Measurements from ENCODE around the gene ACTG2. TPM values are rescaled to one million over a fixed set of nuclear protein-coding genes. Genes with fewer than 3 reads are reported as not detected.

The ACTG2 gene
- total and polyA plus RNA-seq, 10 donors = 0.60 to 17.6 (median 4.3) TPM

DNA sequence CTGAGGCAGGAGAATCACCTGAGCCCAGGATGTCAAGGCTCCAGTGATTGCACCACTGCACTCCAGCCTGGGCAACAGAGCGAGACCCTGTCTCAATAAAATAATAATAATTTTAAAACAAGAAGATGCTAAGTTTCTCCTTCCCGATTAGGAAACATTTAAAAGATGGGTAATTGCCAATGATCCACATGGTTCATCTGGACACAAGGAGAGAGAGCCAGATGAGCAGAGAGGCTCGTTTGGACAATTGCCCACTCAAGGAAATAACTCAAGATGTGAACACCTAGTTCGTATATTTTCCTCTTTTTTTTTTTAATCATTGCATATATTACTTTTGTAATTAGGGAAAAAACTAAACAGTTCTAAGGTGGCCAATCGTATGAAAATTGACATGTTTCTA lies 3.6 kb upstream of the ACTG2 start:
- no peaks in the 10 kb centered on the region for H3K36me3 ChIP-seq
- no peak overlapping the region for H3K4me3 ChIP-seq
- DNase-seq = no peak
- 71 to 86% (median 82%) methylated on average over 5 of the region's 5 CpGs for WGBS, 5 donors
- H3K27me3 ChIP-seq (replicated peaks in 1 of 7) = no peaks in the 10 kb centered on the region
- TF ChIP-seq POLR2A (IDR thresholded peaks at IDR 0.05) (no peak), POLR2AphosphoS5 (IDR thresholded peaks at IDR 0.05) (no peak)
- TF ChIP-seq, protein P1, sequence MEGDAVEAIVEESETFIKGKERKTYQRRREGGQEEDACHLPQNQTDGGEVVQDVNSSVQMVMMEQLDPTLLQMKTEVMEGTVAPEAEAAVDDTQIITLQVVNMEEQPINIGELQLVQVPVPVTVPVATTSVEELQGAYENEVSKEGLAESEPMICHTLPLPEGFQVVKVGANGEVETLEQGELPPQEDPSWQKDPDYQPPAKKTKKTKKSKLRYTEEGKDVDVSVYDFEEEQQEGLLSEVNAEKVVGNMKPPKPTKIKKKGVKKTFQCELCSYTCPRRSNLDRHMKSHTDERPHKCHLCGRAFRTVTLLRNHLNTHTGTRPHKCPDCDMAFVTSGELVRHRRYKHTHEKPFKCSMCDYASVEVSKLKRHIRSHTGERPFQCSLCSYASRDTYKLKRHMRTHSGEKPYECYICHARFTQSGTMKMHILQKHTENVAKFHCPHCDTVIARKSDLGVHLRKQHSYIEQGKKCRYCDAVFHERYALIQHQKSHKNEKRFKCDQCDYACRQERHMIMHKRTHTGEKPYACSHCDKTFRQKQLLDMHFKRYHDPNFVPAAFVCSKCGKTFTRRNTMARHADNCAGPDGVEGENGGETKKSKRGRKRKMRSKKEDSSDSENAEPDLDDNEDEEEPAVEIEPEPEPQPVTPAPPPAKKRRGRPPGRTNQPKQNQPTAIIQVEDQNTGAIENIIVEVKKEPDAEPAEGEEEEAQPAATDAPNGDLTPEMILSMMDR (IDR thresholded peaks at IDR 0.05 in 8 of 11, conservative IDR thresholded peaks at IDR 0.05 in 3 of 11) = no peak
- H3K27ac ChIP-seq = no peak overlapping the region
- intact Hi-C loops (cut with DNase I; ENCODE audit: low total_unique reads) = no loop called here
- no peaks in the 10 kb centered on the region for H3K4me1 ChIP-seq
- no peaks in the 10 kb centered on the region for H3K9me3 ChIP-seq

- WGBS, 5 donors = 82 to 89% (median 86%) methylated on average over 7 to 9 of the region's 9 CpGs
- TF ChIP-seq, protein P1 (IDR thresholded peaks at IDR 0.05 in 8 of 11, conservative IDR thresholded peaks at IDR 0.05 in 3 of 11) = no peak
- TF ChIP-seq POLR2A (IDR thresholded peaks at IDR 0.05) (no peak), POLR2AphosphoS5 (IDR thresholded peaks at IDR 0.05) (no peak)
- no peaks in the 10 kb centered on the region for H3K36me3 ChIP-seq
- no peak overlapping the region for H3K4me3 ChIP-seq
- no peaks in the 10 kb centered on the region for H3K9me3 ChIP-seq
- H3K4me1 ChIP-seq = no peaks in the 10 kb centered on the region
- no peak for DNase-seq
- H3K27me3 ChIP-seq (replicated peaks in 1 of 7) = no peaks in the 10 kb centered on the region
- no peak overlapping the region for H3K27ac ChIP-seq
- intact Hi-C loops (cut with DNase I; ENCODE audit: low total_unique reads) = no loop called here
Measured at GRCh38 chr2:73890301-73891092, 2.3 kb upstream of the ACTG2 start.

- WGBS, 5 donors = 74 to 98% (median 87%) methylated on average over 2 to 5 of the region's 5 CpGs
- no peak for TF ChIP-seq POLR2AphosphoS5 (IDR thresholded peaks at IDR 0.05)
- TF ChIP-seq POLR2A (IDR thresholded peaks at IDR 0.05) = no peak
- TF ChIP-seq, protein P1 (IDR thresholded peaks at IDR 0.05 in 8 of 11, conservative IDR thresholded peaks at IDR 0.05 in 3 of 11) = no peak
- intact Hi-C loops (cut with DNase I; ENCODE audit: low total_unique reads) = no loop called here
- peaks cover 0 to 4% (median 0%) of the 10 kb centered on the region in 6 donors for H3K4me1 ChIP-seq
- DNase-seq = no peak
- H3K36me3 ChIP-seq = no peaks in the 10 kb centered on the region
- H3K9me3 ChIP-seq = no peaks in the 10 kb centered on the region
- H3K27ac ChIP-seq = no peak overlapping the region
- no peak overlapping the region for H3K4me3 ChIP-seq
- H3K27me3 ChIP-seq (replicated peaks in 1 of 7) = no peaks in the 10 kb centered on the region
Measured at GRCh38 chr2:73891276-73891901, 1.4 kb upstream of the ACTG2 start.

GRCh38 chr2:73893764-73894474 lies 1.1 kb downstream of the ACTG2 start:
- no peak for DNase-seq
- Histone ChIP-seq H3K4me1 (peaks cover 0 to 13% (median 0%) of the 10 kb centered on the region in 6 donors), H3K27ac (no peak overlapping the region), H3K9me3 (no peaks in the 10 kb centered on the region), H3K27me3 (replicated peaks in 1 of 7) (no peaks in the 10 kb centered on the region), H3K4me3 (no peak overlapping the region), H3K36me3 (no peaks in the 10 kb centered on the region)
- whole genome bisulfite sequencing, 5 donors = 84 to 93% (median 88%) methylated on average over 9 of the region's 9 CpGs
- intact Hi-C loops (cut with DNase I; ENCODE audit: low total_unique reads) = no loop called here
- TF ChIP-seq, protein P1 (IDR thresholded peaks at IDR 0.05 in 8 of 11, conservative IDR thresholded peaks at IDR 0.05 in 3 of 11) = no peak
- TF ChIP-seq POLR2A (IDR thresholded peaks at IDR 0.05) = no peak
- no peak for TF ChIP-seq POLR2AphosphoS5 (IDR thresholded peaks at IDR 0.05)

Data from spleen (tissue), 11 donors.